ENCODE measurements around the gene KIF22. TPM values are rescaled to one million over a fixed set of nuclear protein-coding genes. Genes with fewer than 3 reads are reported as not detected.
A peak's percentile ranks its signal among the peaks of the same experiment; 100 is the strongest.

KIF22 gene
- total RNA-seq, 2 donors from 2014 or later, result 94.7 to 130 TPM

DNA sequence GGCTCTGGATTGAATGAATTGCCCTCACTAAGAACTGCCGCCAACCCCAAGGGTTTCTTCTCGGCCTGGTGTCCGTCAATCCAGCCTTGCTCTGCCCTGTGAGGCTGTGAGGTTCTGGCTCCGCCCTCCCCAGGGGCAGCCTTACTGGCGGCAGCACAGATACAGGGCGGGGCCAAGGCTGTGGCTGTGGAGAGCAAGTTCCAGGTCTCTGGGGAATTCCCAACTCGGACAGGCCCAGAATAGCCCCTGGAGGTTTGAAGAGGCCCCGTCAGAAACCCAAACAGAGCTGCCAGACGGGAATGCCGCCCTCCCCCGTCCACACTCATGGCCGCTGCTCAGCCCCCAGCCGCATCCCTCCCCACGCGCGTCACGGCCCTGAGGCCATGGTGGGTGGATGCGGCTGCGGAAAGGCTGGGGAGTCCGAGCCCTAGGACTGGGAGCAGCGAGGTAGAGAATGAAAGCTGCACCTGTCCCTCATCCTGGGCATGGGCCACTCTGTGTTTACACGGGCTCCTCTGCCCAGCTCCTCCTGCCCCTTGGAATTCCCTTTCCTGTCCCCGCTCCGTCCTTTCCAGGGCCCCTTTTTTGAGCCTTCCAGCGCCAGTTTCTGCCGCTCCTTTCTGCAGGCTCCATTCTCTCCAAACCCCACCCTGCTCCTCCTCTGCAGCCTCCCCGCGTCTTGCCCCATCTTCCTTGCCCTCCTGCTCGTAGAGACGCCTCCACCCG, 20.8 kb downstream of the KIF22 start:
- peaks cover 25% of the 10 kb centered on the region for H3K36me3 ChIP-seq (ENCODE audit: control insufficient read depth, insufficient read depth, low read length)
- peaks cover 48% of the 10 kb centered on the region for H3K4me1 Mint-ChIP-seq
- H3K9me3 Mint-ChIP-seq, result no peaks in the 10 kb centered on the region
- peak overlapping the region; percentile 16 for H3K9ac ChIP-seq (ENCODE audit: extremely low read depth, low read length, poor library complexity, severe bottlenecking)
- peaks cover 22% of the 10 kb centered on the region for H3K36me3 Mint-ChIP-seq (ENCODE audit: low read depth)
- TF ChIP-seq CTCF (conservative IDR thresholded peaks at IDR 0.05), result no peak
- no peaks in the 10 kb centered on the region for H3K9me3 ChIP-seq (ENCODE audit: control insufficient read depth, low read length)
- H3K4me3 ChIP-seq (ENCODE audit: low read length), result peak overlapping the region; percentile 85
- H3K4me3 Mint-ChIP-seq, result peak overlapping the region; percentile 67
- WGBS, 2 experiments (ENCODE audit: insufficient coverage in 1 of 2, insufficient read length in 1 of 2), result 1 to 4% methylated on average over 14 to 31 of the region's 31 CpGs
- DNase-seq, result peak; percentile 98
- H3K4me1 ChIP-seq (ENCODE audit: control insufficient read depth, insufficient read depth, low read length), result peaks cover 24% of the 10 kb centered on the region
- H3K27me3 ChIP-seq (ENCODE audit: control insufficient read depth, insufficient read depth, low read length, poor library complexity, severe bottlenecking), result no peaks in the 10 kb centered on the region
- peak overlapping the region; percentile 82 for H3K27ac ChIP-seq (ENCODE audit: low read depth, low read length)
- peaks cover 11% of the 10 kb centered on the region for H3K27me3 Mint-ChIP-seq (ENCODE audit: insufficient read depth)
- H3K27ac Mint-ChIP-seq, result peak overlapping the region; percentile 92

GRCh38 chr16:29811896-29812665, 21.5 kb downstream of the KIF22 start, which contains the start of gene PRRT2:
Gene PRRT2, plus strand, starts transcription at chr16:29812193. Its CDS starts 862 bp downstream, at chr16:29813055.
- Mint-ChIP-seq H3K36me3 (ENCODE audit: low read depth) (peaks cover 22% of the 10 kb centered on the region), H3K9me3 (no peaks in the 10 kb centered on the region), H3K27me3 (ENCODE audit: insufficient read depth) (peaks cover 11% of the 10 kb centered on the region), H3K4me1 (peaks cover 48% of the 10 kb centered on the region), H3K27ac (peak within 1 kb of the TSS; percentile 92), H3K4me3 (peak within 1 kb of the TSS; percentile 67)
- Histone ChIP-seq H3K27me3 (ENCODE audit: control insufficient read depth, insufficient read depth, low read length, poor library complexity, severe bottlenecking) (no peaks in the 10 kb centered on the region), H3K4me3 (ENCODE audit: low read length) (peak within 1 kb of the TSS; percentile 85), H3K27ac (ENCODE audit: low read depth, low read length) (peak within 1 kb of the TSS; percentile 82), H3K4me1 (ENCODE audit: control insufficient read depth, insufficient read depth, low read length) (peaks cover 24% of the 10 kb centered on the region), H3K9ac (ENCODE audit: extremely low read depth, low read length, poor library complexity, severe bottlenecking) (peak within 1 kb of the TSS; percentile 30), H3K36me3 (ENCODE audit: control insufficient read depth, insufficient read depth, low read length) (peaks cover 25% of the 10 kb centered on the region), H3K9me3 (ENCODE audit: control insufficient read depth, low read length) (no peaks in the 10 kb centered on the region)
- 1 to 3% methylated on average over 14 to 64 of the region's 69 CpGs for WGBS, 2 experiments (ENCODE audit: insufficient coverage in 1 of 2, insufficient read length in 1 of 2)
- TF ChIP-seq CTCF (conservative IDR thresholded peaks at IDR 0.05), result no peak
- peak; percentile 87 for DNase-seq

GRCh38 chr16:29812754-29813643, 22.4 kb downstream of the KIF22 start:
- Mint-ChIP-seq H3K4me3 (peak overlapping the region; percentile 67), H3K27ac (no peak overlapping the region), H3K9me3 (no peaks in the 10 kb centered on the region), H3K27me3 (ENCODE audit: insufficient read depth) (peaks cover 11% of the 10 kb centered on the region), H3K4me1 (peaks cover 50% of the 10 kb centered on the region), H3K36me3 (ENCODE audit: low read depth) (peaks cover 20% of the 10 kb centered on the region)
- WGBS, 2 experiments (ENCODE audit: insufficient coverage in 1 of 2, insufficient read length in 1 of 2), result 74 to 77% methylated on average over 4 to 9 of the region's 9 CpGs
- Histone ChIP-seq H3K27ac (ENCODE audit: low read depth, low read length) (peak overlapping the region; percentile 66), H3K9ac (ENCODE audit: extremely low read depth, low read length, poor library complexity, severe bottlenecking) (no peak overlapping the region), H3K36me3 (ENCODE audit: control insufficient read depth, insufficient read depth, low read length) (peaks cover 29% of the 10 kb centered on the region), H3K27me3 (ENCODE audit: control insufficient read depth, insufficient read depth, low read length, poor library complexity, severe bottlenecking) (no peaks in the 10 kb centered on the region), H3K9me3 (ENCODE audit: control insufficient read depth, low read length) (no peaks in the 10 kb centered on the region), H3K4me3 (ENCODE audit: low read length) (peak overlapping the region; percentile 85), H3K4me1 (ENCODE audit: control insufficient read depth, insufficient read depth, low read length) (peaks cover 23% of the 10 kb centered on the region)
- TF ChIP-seq CTCF (conservative IDR thresholded peaks at IDR 0.05), result no peak
- no peak for DNase-seq
